ENCODE data around the gene YES1.

DNA sequence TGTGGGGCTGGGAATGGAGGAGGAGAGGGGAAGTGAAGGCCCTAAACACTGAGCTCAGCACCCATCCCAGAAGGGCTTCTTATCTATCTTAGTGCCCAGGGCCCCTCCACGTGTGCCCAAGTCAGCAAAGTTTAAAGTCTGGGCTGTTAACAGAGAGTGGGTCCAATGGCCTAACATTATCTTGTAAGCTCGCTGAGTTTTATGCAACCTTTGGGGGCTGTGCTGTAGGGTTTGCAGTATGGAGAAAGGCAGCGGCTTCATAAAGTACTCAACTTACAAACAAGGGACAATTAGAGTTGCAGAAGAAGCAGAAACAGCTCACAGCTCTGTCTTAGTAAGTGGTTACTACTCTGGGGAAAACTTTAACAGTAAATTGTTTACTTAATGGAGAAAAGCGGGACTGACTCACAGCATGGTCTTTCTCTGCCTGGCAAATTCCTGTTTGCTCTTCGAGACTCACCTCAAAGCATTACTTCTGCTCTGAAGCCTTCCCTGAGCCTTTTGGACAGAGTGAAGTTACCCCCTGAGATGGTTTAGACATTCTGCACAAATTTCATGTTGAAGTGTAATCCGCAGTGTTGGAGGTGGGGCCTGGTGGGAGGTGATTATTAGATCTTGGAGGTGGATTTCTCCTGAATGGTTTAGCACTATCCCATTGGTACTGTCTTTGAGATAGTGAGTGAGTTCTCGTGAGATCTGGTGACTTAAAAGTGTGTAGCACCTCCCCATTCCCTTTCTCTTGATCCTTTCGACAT lies 108.7 kb downstream of the YES1 start:
- TF ChIP-seq, protein P1, sequence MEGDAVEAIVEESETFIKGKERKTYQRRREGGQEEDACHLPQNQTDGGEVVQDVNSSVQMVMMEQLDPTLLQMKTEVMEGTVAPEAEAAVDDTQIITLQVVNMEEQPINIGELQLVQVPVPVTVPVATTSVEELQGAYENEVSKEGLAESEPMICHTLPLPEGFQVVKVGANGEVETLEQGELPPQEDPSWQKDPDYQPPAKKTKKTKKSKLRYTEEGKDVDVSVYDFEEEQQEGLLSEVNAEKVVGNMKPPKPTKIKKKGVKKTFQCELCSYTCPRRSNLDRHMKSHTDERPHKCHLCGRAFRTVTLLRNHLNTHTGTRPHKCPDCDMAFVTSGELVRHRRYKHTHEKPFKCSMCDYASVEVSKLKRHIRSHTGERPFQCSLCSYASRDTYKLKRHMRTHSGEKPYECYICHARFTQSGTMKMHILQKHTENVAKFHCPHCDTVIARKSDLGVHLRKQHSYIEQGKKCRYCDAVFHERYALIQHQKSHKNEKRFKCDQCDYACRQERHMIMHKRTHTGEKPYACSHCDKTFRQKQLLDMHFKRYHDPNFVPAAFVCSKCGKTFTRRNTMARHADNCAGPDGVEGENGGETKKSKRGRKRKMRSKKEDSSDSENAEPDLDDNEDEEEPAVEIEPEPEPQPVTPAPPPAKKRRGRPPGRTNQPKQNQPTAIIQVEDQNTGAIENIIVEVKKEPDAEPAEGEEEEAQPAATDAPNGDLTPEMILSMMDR (optimal IDR thresholded peaks at IDR 0.05 in 1 of 3, IDR thresholded peaks at IDR 0.05 in 1 of 3, conservative IDR thresholded peaks at IDR 0.05 in 1 of 3; ENCODE audit: extremely low read depth in 1 of 3, insufficient read depth in 2 of 3, low read length in 3 of 3): no peak
- TF ChIP-seq EZH2 (IDR thresholded peaks at IDR 0.05; ENCODE audit: low read length): no peak

All from keratinocyte (primary cell).